WTC11 (cell line): ENCODE data around the gene TXNL4A. TPM values are rescaled to one million over a fixed set of nuclear protein-coding genes. Genes with fewer than 3 reads are reported as not detected.

Experiments
- ATAC-seq: fragments of 200-7000 bp; cut with Tn5 transposase; 2 replicates; pipeline ENCODE4 v1.10.0; 2021; ENCODE audit warnings: mild to moderate bottlenecking, moderate library complexity
- CTCF ChIA-PET: fragments of 300-600 bp; sonication (Branson Sonifier 250); formaldehyde crosslinking; loops from one replicate; lab custom pipeline; 2021; ENCODE audit warnings: antibody characterized with exemption; lab: Charles Lee
- POLR2A ChIA-PET: fragments of 350-600 bp; sonication (Branson Sonifier 250); formaldehyde crosslinking; loops from one replicate; lab custom pipeline; 2021; ENCODE audit warnings: antibody characterized with exemption; lab: Charles Lee
- DNase-seq: peaks from one replicate; pipeline ENCODE4 v3.0.0; 2021; ENCODE audit warnings: low spot score
- H3K27ac Mint-ChIP-seq: 2 replicates; pipeline ENCODE4 v1.8.0; 2021; ENCODE audit warnings: mixed read lengths
- H3K27me3 Mint-ChIP-seq: 2 replicates; pipeline ENCODE4 v1.8.0; 2021; ENCODE audit warnings: low read depth, mild to moderate bottlenecking, moderate library complexity, mixed read lengths
- H3K36me3 Mint-ChIP-seq: 2 replicates; pipeline ENCODE4 v1.8.0; 2021; ENCODE audit warnings: mixed read lengths
- H3K4me1 Mint-ChIP-seq: 2 replicates; pipeline ENCODE4 v1.8.0; 2022; ENCODE audit warnings: mixed read lengths
- H3K4me3 Mint-ChIP-seq: 2 replicates; pipeline ENCODE4 v1.8.0; 2021; ENCODE audit warnings: mild to moderate bottlenecking, moderate library complexity, mixed read lengths
- H3K9me3 Mint-ChIP-seq: 2 replicates; pipeline ENCODE4 v1.8.0; 2021; ENCODE audit warnings: mixed read lengths
- AFF4 ChIP-seq: sonication (generic); formaldehyde crosslinking; IDR thresholded peaks from 2 replicates; pipeline ENCODE4 v1.8.1; 2023; ENCODE audit warnings: mild to moderate bottlenecking, missing genetic modification reagents, borderline replicate concordance
- AR ChIP-seq: fragments of 250-450 bp; sonication (Bioruptor Pico); IDR thresholded peaks from 2 replicates; pipeline ENCODE4 v1.9.0; 2021; ENCODE audit warnings: mild to moderate bottlenecking
- FOXK1 ChIP-seq: sonication (generic); formaldehyde crosslinking; IDR thresholded peaks from 2 replicates; pipeline ENCODE4 v1.8.0; 2022; ENCODE audit warnings: mild to moderate bottlenecking, moderate library complexity, missing genetic modification reagents
- MYBL2 ChIP-seq: sonication (generic); formaldehyde crosslinking; IDR thresholded peaks from 2 replicates; pipeline ENCODE4 v1.8.1; 2023; ENCODE audit warnings: mild to moderate bottlenecking, moderate library complexity, missing genetic modification reagents
- NR3C1 ChIP-seq: sonication (generic); formaldehyde crosslinking; conservative IDR thresholded peaks from 2 replicates; pipeline ENCODE4 v1.8.1; 2023; ENCODE audit warnings: low read depth, mild to moderate bottlenecking, missing genetic modification reagents
- SMAD3 ChIP-seq: sonication (generic); formaldehyde crosslinking; IDR thresholded peaks from 2 replicates; pipeline ENCODE4 v1.8.0; 2022; ENCODE audit warnings: missing genetic modification reagents, mild to moderate bottlenecking, borderline replicate concordance
- SMAD4 ChIP-seq: sonication (generic); formaldehyde crosslinking; IDR thresholded peaks from 2 replicates; pipeline ENCODE4 v1.8.0; 2022; ENCODE audit warnings: mild to moderate bottlenecking, missing genetic modification reagents
- TCF7 ChIP-seq: sonication (generic); formaldehyde crosslinking; IDR thresholded peaks from 2 replicates; pipeline ENCODE4 v1.8.0; 2022; ENCODE audit warnings: mild to moderate bottlenecking, low read depth, missing genetic modification reagents, moderate library complexity
- TEAD1 ChIP-seq: sonication (generic); formaldehyde crosslinking; IDR thresholded peaks from 2 replicates; pipeline ENCODE4 v1.8.0; 2022; ENCODE audit warnings: mild to moderate bottlenecking, missing genetic modification reagents
- TEAD4 ChIP-seq: sonication (generic); formaldehyde crosslinking; IDR thresholded peaks from 2 replicates; pipeline ENCODE4 v1.8.0; 2022; ENCODE audit warnings: mild to moderate bottlenecking, missing genetic modification reagents
- ZNF138 ChIP-seq: sonication (generic); formaldehyde crosslinking; conservative IDR thresholded peaks from 2 replicates; pipeline ENCODE4 v1.8.1; 2022; ENCODE audit warnings: mild to moderate bottlenecking, moderate library complexity, missing genetic modification reagents
- ZNF219 ChIP-seq: sonication (generic); formaldehyde crosslinking; IDR thresholded peaks from 2 replicates; pipeline ENCODE4 v1.8.0; 2023; ENCODE audit warnings: missing genetic modification reagents, mild to moderate bottlenecking, borderline replicate concordance
- ZNF317 ChIP-seq: sonication (generic); formaldehyde crosslinking; IDR thresholded peaks from 2 replicates; pipeline ENCODE4 v1.8.1; 2023; ENCODE audit warnings: low read depth, mild to moderate bottlenecking, moderate library complexity, missing genetic modification reagents, borderline replicate concordance
- ZNF416 ChIP-seq: fragments of 250-450 bp; sonication (Bioruptor Pico); IDR thresholded peaks from 2 replicates; pipeline ENCODE4 v1.9.0; 2021; ENCODE audit warnings: mild to moderate bottlenecking, inconsistent platforms
- ZNF423 ChIP-seq: fragments of 250-450 bp; sonication (Bioruptor Pico); IDR thresholded peaks from 2 replicates; pipeline ENCODE4 v2.1.2; 2022; ENCODE audit warnings: mild to moderate bottlenecking, moderate library complexity
- total RNA-seq: library from RNA; stranded (reverse); gene quantifications from 3 replicates; pipeline ENCODE4 v1.2.3, GENCODE V29; 2021
- TF ChIP-seq, protein P1 (sequence below): sonication (generic); formaldehyde crosslinking; IDR thresholded peaks from 2 replicates; pipeline ENCODE4 v1.8.1; 2023; ENCODE audit warnings: mild to moderate bottlenecking, moderate library complexity, missing genetic modification reagents
- TF ChIP-seq, protein P2 (sequence below): fragments of 250-450 bp; sonication (Bioruptor Pico); IDR thresholded peaks from 2 replicates; pipeline ENCODE4 v2.1.2; 2022; ENCODE audit warnings: mild to moderate bottlenecking, moderate library complexity
- TF ChIP-seq, protein P3 (sequence below): sonication (generic); formaldehyde crosslinking; IDR thresholded peaks from 2 replicates; pipeline ENCODE4 v1.8.0; 2022; ENCODE audit warnings: missing genetic modification reagents
- TF ChIP-seq, protein P4 (sequence below): fragments of 250-450 bp; sonication (Bioruptor Pico); IDR thresholded peaks from 2 replicates; pipeline ENCODE4 v1.8.0; 2021; ENCODE audit warnings: mild to moderate bottlenecking

TXNL4A gene
- total RNA-seq, 1 experiment from 2014 or later, result 157 TPM

DNA sequence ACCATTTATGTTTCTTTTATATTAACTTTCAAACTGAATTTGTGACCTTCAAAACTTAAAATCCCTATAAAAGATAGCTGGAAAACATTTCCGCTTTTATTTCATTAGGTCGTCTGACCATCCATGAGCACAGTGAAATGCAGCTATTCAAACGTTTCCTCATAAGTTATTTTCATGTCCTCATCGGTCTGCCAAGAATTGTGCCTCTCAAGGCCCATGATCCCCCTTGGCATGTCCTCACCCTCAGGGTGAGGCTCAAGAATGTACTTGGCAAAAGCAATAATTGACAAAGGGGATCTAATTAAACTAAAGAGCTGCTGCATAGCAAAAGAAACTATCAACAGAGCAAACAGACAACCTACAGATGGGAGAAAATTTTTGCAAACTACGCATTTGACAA is 49.3 kb downstream of the TXNL4A start:
- ChIA-PET CTCF (no interaction called here), POLR2A (no interaction called here)
- H3K9me3 Mint-ChIP-seq, result peaks cover 7% of the 10 kb centered on the region; the same call in 1 of the 2 replicates
- ATAC-seq (no peak), DNase-seq (no peak)
- no peaks in the 10 kb centered on the region for H3K27me3 Mint-ChIP-seq
- peaks cover 7% of the 10 kb centered on the region; the same call in 1 of the 2 replicates for H3K36me3 Mint-ChIP-seq
- TF ChIP-seq, protein P1, sequence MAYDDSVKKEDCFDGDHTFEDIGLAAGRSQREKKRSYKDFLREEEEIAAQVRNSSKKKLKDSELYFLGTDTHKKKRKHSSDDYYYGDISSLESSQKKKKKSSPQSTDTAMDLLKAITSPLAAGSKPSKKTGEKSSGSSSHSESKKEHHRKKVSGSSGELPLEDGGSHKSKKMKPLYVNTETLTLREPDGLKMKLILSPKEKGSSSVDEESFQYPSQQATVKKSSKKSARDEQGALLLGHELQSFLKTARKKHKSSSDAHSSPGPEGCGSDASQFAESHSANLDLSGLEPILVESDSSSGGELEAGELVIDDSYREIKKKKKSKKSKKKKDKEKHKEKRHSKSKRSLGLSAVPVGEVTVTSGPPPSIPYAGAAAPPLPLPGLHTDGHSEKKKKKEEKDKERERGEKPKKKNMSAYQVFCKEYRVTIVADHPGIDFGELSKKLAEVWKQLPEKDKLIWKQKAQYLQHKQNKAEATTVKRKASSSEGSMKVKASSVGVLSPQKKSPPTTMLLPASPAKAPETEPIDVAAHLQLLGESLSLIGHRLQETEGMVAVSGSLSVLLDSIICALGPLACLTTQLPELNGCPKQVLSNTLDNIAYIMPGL (CRISPR knock-in tag), result no peak
- TF ChIP-seq, protein P2, sequence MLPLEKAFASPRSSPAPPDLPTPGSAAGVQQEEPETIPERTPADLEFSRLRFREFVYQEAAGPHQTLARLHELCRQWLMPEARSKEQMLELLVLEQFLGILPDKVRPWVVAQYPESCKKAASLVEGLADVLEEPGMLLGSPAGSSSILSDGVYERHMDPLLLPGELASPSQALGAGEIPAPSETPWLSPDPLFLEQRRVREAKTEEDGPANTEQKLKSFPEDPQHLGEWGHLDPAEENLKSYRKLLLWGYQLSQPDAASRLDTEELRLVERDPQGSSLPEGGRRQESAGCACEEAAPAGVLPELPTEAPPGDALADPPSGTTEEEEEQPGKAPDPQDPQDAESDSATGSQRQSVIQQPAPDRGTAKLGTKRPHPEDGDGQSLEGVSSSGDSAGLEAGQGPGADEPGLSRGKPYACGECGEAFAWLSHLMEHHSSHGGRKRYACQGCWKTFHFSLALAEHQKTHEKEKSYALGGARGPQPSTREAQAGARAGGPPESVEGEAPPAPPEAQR (CRISPR knock-in tag), result no peak
- no peak for TF ChIP-seq ZNF317 (CRISPR knock-in tag)
- TF ChIP-seq TEAD4, result no peak
- TF ChIP-seq, protein P3, sequence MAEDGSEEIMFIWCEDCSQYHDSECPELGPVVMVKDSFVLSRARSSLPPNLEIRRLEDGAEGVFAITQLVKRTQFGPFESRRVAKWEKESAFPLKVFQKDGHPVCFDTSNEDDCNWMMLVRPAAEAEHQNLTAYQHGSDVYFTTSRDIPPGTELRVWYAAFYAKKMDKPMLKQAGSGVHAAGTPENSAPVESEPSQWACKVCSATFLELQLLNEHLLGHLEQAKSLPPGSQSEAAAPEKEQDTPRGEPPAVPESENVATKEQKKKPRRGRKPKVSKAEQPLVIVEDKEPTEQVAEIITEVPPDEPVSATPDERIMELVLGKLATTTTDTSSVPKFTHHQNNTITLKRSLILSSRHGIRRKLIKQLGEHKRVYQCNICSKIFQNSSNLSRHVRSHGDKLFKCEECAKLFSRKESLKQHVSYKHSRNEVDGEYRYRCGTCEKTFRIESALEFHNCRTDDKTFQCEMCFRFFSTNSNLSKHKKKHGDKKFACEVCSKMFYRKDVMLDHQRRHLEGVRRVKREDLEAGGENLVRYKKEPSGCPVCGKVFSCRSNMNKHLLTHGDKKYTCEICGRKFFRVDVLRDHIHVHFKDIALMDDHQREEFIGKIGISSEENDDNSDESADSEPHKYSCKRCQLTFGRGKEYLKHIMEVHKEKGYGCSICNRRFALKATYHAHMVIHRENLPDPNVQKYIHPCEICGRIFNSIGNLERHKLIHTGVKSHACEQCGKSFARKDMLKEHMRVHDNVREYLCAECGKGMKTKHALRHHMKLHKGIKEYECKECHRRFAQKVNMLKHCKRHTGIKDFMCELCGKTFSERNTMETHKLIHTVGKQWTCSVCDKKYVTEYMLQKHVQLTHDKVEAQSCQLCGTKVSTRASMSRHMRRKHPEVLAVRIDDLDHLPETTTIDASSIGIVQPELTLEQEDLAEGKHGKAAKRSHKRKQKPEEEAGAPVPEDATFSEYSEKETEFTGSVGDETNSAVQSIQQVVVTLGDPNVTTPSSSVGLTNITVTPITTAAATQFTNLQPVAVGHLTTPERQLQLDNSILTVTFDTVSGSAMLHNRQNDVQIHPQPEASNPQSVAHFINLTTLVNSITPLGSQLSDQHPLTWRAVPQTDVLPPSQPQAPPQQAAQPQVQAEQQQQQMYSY, result no peak
- TF ChIP-seq ZNF423 (CRISPR knock-in tag), result no peak
- no peak for TF ChIP-seq FOXK1 (CRISPR knock-in tag)
- no peak for TF ChIP-seq ZNF138 (CRISPR knock-in tag)
- no peak for TF ChIP-seq ZNF416 (CRISPR knock-in tag)
- TF ChIP-seq AFF4, result no peak
- TF ChIP-seq SMAD4, result no peak
- TF ChIP-seq ZNF219 (CRISPR knock-in tag), result no peak
- TF ChIP-seq TEAD1 (CRISPR knock-in tag), result no peak
- TF ChIP-seq MYBL2 (CRISPR knock-in tag), result no peak
- TF ChIP-seq, protein P4, sequence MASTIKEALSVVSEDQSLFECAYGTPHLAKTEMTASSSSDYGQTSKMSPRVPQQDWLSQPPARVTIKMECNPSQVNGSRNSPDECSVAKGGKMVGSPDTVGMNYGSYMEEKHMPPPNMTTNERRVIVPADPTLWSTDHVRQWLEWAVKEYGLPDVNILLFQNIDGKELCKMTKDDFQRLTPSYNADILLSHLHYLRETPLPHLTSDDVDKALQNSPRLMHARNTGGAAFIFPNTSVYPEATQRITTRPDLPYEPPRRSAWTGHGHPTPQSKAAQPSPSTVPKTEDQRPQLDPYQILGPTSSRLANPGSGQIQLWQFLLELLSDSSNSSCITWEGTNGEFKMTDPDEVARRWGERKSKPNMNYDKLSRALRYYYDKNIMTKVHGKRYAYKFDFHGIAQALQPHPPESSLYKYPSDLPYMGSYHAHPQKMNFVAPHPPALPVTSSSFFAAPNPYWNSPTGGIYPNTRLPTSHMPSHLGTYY, result no peak
- TF ChIP-seq AR (CRISPR knock-in tag), result no peak
- no peak for TF ChIP-seq SMAD3
- TF ChIP-seq TCF7 (CRISPR knock-in tag), result no peak
- TF ChIP-seq NR3C1 (CRISPR knock-in tag), result no peak
- no peak overlapping the region for H3K27ac Mint-ChIP-seq
- no peak overlapping the region for H3K4me3 Mint-ChIP-seq
- peaks cover 6% of the 10 kb centered on the region for H3K4me1 Mint-ChIP-seq
